ENCODE results near the gene COL23A1.

DNA sequence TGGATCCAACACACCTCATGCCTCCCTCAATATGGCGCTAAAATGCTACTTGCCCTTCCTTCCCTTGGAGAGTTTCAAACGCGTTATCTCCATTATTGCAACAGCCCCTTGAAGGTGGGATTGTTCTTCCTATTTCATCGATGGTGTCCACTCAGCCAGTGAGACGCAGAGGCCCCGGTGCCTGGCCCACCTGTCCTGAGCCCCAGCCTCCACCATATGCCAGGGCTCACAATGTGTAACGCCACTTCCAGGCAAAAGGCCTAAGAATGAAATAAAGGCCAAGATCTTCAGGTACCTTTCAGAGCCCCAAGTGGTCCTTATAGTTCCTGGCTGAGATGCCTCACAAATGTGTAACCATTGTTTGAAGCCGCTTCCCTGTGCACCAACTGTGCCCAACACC, 186.8 kb downstream of the COL23A1 start:
- no peak for TF ChIP-seq GATA3 (IDR thresholded peaks at IDR 0.05; ENCODE audit: low read depth, low read length)
- TF ChIP-seq GATA2 (IDR thresholded peaks at IDR 0.05; ENCODE audit: low read depth, low read length) = no peak

All from SH-SY5Y (cell line).